HG02884 (cell line): ENCODE data around the gene CENPVL3.
"Not testable (repeated sequence)": the region's sequence is repeated elsewhere in the genome, so short reads cannot be mapped to it uniquely, and the experiment has no call there.

Source experiments
- ATAC-seq: cut with Tn5 transposase; IDR thresholded peaks from one replicate; pipeline ENCODE4 v1.9.1; 2021; ENCODE audit warnings: mild to moderate bottlenecking, moderate library complexity; ENCODE audit not compliant: unreplicated experiment

CENPVL3 gene

DNA sequence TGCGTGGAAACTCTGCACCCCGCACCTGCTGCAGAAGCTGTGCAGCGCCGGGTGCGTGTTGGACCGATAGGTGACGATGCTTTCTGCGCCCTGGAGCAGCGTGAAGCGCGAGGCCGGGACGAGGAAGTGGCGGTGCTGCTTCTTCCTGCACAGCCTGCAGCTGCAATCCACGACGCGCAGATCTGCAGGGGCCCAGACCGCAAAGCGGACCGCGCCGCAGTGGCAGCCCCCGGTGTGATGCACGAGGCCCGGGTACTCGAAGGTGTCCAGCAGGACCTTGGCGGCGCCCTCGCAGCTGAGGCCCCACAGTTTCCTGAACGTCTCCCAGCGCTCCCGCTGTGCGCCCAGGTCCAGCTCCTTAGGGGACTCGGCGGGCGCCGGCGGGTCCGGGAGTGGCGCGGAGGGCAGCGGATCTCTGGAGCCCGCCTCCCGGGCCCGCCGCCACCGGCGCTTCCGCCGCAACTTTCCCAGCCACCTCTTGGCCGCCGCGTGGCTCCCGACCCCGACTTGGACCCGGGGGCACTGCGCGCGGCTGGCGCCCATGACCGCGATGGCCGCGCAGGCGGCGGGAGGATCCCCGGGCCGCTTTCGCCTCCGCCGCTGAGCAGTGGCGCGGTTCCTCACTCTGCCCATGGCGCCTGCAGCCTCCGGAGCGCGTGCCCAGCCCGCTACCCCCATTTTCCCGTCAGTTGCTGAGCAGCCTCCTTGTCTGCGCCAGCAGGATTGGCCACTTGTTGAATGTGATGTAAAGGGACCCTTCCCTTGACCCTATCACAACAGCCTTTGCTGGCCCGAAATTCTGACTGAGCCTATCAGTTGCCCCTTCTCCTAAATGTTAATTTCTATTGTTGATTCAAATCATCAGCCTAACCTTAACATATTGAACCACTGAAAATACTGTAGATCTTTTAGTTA lies at the start of gene CENPVL3:
TSS of gene CENPVL3 (minus strand) at position 672 of the 915 bp plus-strand sequence. CDS start at position 633, 39 bp downstream.
- not testable (repeated sequence) for ATAC-seq

DNA sequence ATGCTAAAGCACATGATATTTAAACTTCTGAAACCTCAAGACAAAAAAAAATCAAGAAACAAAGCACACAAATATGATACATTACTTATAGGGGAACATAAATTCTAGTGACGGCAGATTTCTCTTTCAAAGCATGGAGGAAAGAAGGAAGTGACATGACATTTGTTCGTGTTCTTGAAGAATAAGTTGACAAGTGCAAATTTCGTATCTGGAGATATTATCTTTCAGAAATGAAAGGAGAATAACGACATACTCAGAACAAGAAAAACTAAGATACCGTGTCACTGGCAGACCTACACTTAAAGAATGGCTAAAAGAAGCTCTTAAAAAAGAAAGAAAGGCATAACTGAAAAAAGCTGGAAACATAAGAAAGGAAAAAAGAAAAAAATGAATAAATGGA lies 47.3 kb upstream of the CENPVL3 start:
- ATAC-seq, result no peak

GRCh38 chrX:51643377-51643776 lies 24.7 kb upstream of the CENPVL3 start:
- no peak for ATAC-seq

DNA sequence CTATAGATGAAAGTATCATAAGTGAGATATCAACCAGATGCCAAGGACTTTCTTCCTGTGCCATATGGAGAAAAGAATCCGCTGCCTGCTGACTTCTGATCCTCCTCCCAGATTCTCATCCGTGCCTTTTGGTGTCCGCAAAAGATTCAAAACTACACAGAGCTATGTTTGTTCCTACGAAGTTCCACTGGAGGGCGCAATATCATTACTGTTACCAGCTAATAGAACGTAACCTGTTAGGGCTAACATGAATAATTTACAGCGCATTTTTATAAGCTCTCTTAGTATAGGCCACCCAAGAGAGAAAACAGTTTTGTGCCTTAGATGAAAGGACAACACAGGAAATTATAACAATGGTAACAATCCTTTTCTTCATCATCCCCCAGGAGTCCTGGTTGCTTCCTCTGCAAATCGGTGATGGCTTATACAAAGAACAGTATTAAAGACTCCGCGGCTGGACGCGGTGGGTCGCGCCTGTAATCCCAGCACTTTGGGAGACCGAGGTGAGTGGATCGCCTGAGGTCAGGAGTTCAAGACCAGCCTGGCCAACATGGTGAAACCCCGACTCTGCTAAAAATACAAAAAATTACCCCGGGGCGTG lies 22.8 kb upstream of the CENPVL3 start:
- no peak for ATAC-seq

DNA sequence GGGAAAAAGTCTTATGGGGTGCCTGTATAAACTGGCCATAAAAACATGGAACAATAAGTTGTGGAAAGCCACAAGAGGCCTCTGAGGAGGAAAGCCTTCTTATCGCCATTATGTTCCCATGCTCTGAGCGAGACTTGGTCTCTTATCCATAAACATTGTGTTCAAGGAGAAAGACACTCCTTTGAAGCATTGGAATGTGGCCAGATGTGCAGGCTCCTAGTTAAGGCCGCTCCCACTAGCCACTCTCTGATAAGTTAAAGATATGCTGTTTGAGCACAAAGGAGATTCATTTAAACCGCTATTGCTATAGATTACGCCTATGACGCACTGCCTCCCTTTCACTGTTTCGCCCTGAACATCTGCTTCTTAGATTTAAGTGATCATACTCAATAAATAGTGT lies 17.8 kb upstream of the CENPVL3 start:
- ATAC-seq, result not testable (repeated sequence)

DNA sequence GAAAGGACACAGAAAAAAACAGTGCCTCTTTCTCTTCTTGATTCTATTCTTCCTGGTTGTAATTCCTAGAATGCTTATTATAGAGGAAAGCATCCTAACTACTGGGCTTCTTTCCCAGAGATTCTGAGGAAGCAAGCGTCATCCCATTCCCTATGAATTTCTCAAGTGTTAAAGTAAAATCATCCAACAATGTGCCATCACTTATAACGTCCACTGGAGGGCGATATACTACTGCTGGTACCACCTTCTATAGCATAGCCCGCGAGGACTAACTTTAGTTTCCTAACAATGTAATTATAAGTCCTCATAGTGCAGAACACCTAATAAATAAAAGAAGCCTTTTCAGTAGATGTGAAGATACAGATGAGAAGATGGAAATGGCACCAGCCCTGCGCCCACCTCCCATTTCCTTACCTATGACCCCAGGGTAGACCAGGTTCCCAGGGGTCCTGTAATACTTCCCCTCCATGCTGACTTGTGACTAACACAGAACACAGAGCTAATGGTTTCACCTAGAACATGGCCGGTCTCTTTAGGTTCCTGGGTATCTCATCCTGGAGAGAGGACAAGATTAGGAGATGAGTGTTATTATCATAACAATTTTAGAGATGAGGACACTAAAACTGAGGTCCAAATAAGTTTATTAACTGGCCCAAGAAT lies 4.2 kb downstream of the CENPVL3 start:
- no peak for ATAC-seq

- ATAC-seq, result no peak
Measured at GRCh38 chrX:51608766-51609165, 9.9 kb downstream of the CENPVL3 start.

DNA sequence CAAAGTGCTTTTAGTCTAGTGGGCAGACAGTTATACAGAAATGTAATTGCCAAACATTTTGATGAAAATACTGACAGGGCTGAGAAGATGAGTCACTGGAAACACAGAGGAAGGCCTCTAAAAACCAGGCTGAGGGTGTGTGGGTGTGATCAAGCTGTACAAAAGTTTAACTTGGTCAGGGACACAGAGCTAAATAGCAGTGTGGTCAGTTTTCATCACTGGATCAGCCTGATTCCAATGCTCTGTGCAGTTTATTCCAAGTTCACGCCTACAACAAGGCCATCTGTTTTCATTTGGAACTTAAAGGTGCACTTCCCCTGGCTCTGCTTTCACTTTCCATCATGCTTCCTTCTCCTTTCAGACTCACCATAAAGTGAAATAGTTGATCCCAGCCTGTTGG lies 10.6 kb downstream of the CENPVL3 start:
- no peak for ATAC-seq

DNA sequence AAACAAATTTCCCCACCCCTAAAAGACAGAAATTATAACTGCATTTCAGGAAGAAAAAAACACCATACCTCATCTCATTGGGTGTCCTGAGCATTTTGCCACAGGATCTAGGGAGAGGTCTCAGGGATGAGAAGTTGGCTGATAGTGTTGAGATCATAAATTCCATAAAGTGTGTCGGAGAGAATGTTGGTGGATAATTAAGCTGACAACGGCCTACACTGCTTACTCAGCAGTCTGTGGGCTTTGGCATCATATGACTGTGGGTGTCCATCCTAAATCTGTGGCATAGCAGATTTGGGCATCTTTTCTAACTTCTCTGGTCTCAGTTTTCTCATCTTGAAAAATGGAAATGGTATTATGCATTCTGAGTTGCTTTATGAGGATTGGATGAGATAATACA lies 12.3 kb downstream of the CENPVL3 start:
- no peak for ATAC-seq

DNA sequence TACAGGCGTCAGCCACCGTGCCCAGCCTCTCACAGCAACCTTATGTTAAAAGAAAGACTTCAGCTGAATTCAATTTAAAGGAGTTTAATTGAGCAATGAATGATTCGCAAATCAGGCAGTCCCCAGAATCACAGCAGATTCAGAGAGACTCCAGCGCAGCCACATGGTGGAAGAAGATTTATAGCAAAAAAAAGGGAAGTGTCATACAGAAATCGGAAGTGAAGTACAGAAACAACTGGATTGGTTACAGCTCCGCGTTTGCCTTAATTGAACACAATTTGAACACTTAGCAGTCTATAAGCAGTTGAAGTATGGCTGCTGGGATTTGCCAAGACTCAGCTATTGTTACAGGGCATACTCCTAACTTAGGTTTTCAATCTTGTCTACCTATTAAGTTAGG lies 19.8 kb downstream of the CENPVL3 start:
- no peak for ATAC-seq

DNA sequence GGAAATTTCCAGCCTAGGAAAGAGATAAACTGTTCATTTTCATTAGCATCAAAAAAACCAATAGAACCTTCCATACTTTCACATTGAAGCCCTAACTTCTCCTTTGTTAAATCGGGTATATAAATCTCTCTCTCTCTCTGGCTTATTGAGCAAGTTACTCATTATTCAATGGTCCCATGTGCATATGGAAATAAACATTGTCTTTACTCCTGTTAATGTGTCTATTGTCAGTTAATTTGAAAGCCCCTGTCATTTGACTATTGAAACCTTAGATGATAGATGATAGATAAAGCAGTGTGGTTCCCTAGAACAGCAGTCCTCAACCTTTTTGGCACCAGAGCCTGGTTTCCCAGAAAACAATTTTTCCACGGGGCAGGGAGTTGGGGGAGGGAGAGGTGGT lies 46.8 kb downstream of the CENPVL3 start:
- no peak for ATAC-seq

DNA sequence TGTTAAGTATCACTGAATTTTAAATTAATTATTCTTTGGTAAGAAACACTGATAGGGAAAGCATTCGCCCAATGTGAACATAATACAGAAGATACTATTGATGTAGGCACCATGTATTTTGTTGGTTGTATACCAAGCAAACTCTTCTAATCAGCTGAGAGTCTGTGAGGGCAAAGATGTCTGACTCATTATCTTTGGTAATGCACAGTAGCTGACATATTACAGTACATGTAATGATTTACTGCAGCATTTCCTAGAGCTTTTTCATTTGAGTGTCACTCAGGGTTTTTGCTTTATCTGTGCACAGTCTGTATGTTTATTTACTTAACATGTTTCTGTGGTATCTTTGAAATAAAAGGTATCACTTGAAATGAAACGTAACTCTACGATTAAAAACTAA lies 49.2 kb downstream of the CENPVL3 start:
- no peak for ATAC-seq

DNA sequence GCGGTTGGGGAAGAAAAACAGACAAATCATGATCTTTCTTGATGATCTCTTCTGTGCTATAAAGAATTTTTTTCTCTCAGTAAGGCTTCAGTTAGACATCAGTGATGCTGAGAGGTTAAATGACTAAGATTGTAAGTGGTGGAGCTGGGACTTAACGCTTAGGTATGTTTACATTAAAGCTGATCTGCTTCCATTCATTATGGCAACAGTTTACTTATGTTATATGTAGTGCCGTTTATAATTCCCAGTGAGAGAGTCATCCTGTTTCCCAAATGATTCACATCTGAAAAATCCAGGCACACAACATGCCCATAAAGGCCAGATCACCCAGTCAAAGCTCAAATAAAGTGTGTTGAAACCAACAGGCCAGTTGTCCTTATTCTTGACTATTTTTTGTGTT lies 50.1 kb downstream of the CENPVL3 start:
- ATAC-seq, result no peak
